Astrocyte (in vitro differentiated cells and primary cell): ENCODE results near the gene ZFAND2B.

Source experiments
- EZH2 ChIP-seq: IDR thresholded peaks from 2 replicates; pipeline ENCODE4 v1.6.1; 2012; ENCODE audit warnings: mild to moderate bottlenecking, low read length, inconsistent platforms; ENCODE audit not compliant: insufficient read depth
- TF ChIP-seq, protein P1 (sequence below): IDR thresholded peaks from 2 replicates; pipeline ENCODE4 v1.5.1; 2011; ENCODE audit warnings: low read depth, mild to moderate bottlenecking, inconsistent platforms, low read length, moderate library complexity; ENCODE audit not compliant: insufficient read depth

DNA sequence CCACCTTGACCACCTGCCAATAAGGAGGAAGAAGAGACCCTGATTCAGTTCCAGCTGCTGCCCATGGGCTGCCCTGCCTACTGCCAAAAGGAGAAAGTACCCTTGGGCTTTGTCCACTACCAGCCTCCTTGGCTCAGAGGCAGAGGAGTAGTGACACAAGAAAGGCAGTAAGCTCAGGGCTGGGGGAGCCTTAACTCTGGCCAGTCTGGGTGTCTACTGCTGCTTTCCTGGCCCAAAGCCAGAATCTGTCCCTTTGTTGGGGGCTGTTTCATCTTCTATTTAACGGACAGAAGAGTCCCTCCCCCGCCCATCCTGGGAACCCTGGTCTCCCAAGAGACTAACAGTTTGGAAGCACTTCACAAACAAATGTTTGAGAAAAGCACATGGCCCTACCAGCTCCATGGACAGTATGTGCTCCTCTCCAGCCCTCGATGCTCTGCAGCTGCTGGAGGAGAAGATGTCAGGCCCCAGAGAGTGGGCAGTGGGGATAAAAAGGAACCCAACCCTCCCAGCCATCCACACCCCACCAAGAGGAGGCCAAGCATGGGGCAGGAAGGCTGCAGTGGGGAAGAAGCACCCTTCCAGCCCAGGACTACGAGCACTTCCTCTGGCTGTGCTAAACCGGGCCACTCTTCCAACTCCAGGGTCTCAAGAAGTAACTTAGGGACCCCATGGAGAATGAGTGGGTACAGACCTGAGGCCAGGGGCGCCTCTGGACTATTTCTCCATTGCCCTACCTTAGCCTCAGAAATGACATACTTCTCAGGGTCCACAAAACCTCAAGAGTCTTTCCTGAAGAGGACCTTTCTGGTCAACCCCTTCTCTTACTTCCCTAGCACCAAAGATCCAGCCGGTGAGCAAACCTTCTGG lies 21.7 kb downstream of the ZFAND2B start:
- TF ChIP-seq, protein P1, sequence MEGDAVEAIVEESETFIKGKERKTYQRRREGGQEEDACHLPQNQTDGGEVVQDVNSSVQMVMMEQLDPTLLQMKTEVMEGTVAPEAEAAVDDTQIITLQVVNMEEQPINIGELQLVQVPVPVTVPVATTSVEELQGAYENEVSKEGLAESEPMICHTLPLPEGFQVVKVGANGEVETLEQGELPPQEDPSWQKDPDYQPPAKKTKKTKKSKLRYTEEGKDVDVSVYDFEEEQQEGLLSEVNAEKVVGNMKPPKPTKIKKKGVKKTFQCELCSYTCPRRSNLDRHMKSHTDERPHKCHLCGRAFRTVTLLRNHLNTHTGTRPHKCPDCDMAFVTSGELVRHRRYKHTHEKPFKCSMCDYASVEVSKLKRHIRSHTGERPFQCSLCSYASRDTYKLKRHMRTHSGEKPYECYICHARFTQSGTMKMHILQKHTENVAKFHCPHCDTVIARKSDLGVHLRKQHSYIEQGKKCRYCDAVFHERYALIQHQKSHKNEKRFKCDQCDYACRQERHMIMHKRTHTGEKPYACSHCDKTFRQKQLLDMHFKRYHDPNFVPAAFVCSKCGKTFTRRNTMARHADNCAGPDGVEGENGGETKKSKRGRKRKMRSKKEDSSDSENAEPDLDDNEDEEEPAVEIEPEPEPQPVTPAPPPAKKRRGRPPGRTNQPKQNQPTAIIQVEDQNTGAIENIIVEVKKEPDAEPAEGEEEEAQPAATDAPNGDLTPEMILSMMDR: no peak
- TF ChIP-seq EZH2: no peak
